Stimulated activated CD8-positive, alpha-beta memory T cell treated with anti-CD3 and anti-CD28 coated beads, Interleukin-15, amount 100 ng/mL, for 1 hour (primary cell): Measurements from ENCODE around the gene KMT5B.
"Not testable (repeated sequence)": the region's sequence is repeated elsewhere in the genome, so short reads cannot be mapped to it uniquely, and the experiment has no call there.

ENCODE experiments used
- DNase-seq: peaks from one replicate; pipeline ENCODE4 v3.0.0-alpha.2; 2020; ENCODE audit warnings: low read depth

The KMT5B gene

DNA sequence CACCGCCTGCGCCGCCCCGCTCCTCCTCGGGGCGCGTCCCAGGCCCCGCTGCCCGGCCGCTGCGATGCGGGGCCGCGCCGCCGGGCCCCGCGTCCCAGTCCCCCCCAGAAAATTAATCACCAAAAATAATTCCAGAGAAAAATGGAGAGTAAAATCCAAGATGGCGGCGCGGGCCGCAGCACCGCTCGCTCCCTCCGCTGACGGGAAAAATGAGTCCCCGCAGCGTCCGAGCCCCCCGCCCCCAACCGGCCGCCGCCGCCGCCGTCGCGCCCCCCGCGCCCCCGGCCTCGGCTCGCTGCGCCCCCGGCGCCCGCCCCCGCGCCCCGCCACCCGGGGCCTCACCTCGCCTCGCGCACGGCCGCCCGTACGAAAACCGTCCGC lies at the start of gene KMT5B:
KMT5B (minus strand) TSS at position 162 of the 381 bp plus-strand sequence. CDS start 23,220 bp downstream, outside the sequence.
- DNase-seq: no peak

- DNase-seq: no peak
These were observed 49.4 kb upstream of the KMT5B start for GRCh38 chr11:68262544-68262827.

DNA sequence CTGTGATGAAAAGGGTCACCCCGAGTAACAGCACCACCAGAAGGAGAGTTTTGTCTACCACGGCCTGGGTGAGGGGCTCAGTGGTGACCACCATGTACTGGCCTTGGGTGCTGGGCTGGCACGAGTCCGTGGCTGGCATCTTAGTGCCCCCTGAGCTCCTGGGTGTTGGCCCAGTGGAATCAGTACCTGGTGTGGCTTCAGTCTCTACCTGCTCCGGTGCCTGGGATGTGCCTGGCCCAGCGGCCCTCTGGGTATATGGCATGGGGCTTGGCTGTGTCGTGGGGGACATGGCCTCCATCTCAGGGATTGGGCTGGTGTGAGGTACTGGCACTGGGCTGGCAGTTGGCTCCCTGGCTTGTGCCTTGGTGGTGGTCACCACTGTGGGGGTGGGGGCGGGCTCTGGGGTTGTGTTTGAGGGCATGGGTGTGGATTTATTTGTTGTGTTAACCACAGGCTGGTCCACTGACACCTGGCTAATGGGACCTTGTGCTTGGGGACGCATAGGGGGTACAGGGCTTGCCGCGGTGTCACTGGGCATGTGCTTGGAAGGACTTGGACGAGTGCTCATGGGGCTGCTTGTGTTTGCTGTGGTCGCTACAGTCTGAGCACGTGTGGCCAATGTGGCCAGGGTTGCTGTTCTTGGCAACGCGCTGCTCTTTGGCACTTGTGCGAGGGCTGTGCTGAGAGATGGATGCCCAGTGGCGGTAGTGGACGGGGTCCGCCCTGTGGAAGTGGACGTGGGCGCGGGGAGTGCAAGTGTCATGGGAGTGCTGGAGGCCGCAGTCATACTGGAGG lies 48.9 kb upstream of the KMT5B start:
- DNase-seq: no peak

DNA sequence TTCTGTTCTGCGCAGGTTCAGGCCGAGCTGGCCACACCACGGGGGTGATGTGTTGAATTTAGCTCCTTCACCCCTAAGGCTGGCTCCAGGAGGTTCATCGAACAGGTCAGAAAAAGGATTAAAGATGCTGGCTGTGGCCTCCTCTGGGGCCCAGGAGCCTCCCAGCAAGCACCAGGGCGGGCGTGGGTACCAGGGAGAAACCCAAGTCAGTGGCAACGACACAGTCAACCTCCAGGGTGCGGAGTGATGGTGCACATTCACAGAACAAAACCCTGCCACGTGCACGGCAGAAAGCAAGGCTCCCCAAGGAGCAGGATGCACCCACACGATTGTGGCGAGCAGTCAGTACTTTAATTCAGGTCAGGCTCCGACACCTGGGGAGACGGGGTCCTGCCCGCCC lies 47.9 kb upstream of the KMT5B start:
- DNase-seq: no peak

DNA sequence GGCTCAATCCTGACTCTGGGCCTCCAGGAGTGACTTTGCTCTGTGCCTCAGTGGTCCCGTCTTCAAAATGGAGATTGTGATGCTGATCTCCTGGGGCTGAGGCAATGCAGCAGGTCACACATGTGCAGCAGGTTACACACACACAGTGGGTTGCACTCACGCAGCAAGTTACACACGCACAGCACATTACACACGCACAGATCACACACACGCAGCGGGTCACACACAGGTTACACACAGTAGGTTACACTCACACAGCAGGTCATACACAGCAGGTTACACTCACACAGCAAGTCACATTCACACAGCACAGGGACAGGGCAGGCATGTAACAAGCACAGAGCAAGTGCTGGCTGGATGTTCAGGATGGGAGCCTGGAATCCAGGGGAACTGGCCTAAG lies 47.4 kb upstream of the KMT5B start:
- no peak for DNase-seq

GRCh38 chr11:68259122-68259959 lies 46.2 kb upstream of the KMT5B start:
- DNase-seq: no peak

DNA sequence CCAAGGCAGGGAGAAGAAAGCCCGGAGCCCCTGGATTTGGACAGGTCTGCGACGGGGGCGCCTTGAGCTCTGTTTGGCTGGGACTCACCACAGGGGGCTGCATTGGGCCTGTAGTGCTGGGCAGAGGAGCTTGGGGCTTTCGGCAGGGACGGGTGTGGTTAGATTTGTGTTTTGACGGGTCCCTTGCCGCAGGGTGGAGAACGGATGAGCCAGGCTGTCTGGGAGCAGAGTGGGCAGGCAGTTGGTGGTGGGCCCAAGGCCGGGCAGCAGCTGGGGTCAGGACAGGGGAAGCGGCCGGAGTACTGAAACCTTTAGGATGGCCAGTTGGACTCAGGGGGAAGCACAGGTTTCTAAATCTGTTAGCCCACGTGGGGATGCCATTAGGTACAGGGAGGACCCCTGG lies 45.3 kb upstream of the KMT5B start:
- DNase-seq: no peak

DNA sequence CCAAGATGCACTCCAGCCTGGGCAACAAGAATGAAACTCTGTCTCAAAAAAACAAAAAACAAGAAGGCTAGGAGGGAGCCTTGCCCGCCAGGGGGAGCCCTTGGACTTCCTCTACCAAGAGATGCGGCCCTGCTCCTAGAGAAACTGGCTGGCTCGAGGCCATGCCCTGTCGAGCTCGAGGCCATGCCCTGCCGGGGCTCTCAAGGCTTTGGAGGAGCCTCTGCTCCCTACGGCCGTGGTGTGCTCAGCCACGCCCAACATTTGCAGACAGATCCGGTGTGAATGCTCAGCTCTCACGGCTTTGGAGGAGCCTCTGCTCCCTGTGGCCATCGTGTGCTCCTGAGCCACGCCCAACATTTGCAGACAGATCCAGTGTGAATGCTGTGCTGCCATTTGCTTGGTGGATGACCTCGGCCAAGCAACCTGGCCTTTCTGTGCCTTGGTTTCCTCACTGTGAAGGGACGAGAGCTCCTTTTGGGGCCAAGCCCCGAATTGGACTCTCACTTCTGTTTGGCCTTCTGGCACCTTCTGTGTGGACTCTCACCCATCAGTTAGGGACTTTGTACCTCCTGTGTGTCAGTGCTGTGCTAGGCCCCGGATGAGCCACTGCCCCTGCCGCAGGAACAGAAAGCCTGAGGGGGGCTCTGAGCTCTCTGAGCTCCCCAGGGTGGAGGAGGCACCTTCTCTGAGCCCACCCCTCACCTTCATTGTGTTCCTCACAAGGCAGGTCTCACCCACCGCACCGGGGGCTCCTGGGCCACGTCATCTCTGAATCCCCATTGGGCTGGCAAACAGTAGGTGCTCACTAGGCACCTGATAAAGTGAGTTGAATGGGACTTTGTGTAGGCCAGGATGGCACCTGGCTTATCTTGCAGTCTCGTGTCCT lies 44.6 kb upstream of the KMT5B start:
- peak; percentile 95 for DNase-seq

GRCh38 chr11:68256331-68256741 lies 43.2 kb upstream of the KMT5B start:
- no peak for DNase-seq

GRCh38 chr11:68255526-68255925 lies 42.4 kb upstream of the KMT5B start:
- DNase-seq: no peak

DNA sequence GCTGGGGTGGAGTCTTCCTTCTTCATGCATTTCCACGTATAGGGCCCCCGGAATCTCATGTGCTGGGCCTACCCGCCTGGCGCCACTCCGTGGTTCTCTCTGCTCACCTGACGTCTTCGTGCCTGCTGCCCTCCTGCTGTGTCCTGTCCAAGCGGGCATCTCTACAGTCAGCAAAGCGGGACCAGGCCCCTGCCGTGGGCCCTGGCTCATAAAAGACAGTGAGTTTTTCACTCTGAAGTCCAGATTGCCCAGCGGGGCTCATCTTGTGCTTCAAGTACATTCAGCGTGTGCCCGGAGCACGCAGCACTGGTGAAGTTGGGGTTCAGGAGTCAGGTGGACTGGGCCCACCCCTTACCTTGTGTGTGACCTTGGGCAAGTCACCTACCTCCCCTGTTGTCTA lies 41.3 kb upstream of the KMT5B start:
- no peak for DNase-seq

DNA sequence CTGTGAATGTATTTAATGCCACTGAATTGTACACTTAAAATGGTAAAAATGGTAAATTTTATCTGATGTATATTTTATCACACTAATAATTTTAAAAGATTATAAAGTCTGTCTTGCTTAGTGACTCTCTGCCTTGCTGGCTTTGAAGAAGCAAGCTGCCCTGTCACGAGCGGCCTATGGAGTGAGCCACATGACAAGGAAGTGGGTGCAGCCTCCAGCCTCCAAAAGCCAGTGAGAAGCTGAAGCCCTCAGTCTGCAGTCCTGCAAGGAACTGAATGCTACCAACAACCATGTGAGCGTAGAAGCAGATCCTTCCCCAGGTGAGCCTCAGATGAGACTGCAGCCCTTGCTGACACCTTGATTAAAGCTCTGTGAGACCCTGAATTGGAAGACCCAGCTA lies 38.7 kb upstream of the KMT5B start:
- DNase-seq: no peak

- DNase-seq: not testable (repeated sequence)
These were observed 31.8 kb upstream of the KMT5B start for GRCh38 chr11:68244912-68245311.

- DNase-seq: not testable (repeated sequence)
These were observed 30.8 kb upstream of the KMT5B start for GRCh38 chr11:68243847-68244246.

GRCh38 chr11:68242616-68243015 lies 29.5 kb upstream of the KMT5B start:
- no peak for DNase-seq

DNA sequence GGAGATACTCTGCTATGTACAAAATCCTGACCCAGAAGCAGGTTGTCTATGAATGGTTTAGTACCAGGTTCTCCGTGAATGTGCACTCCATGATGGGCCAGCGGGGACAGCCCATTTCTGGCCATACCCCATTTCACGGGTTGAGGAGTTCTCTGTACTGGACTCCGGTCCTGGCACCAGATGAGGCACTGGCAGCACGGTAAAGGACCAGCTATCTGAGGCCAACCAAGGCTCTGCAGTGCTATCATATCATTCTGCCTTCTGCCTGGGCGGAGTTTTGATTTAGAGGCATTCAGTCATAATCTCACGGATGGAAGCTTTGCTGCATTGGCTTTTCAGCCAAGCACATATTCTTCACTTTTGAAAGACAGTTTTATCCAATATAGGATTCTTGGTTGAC lies 18.5 kb upstream of the KMT5B start:
- DNase-seq: no peak

DNA sequence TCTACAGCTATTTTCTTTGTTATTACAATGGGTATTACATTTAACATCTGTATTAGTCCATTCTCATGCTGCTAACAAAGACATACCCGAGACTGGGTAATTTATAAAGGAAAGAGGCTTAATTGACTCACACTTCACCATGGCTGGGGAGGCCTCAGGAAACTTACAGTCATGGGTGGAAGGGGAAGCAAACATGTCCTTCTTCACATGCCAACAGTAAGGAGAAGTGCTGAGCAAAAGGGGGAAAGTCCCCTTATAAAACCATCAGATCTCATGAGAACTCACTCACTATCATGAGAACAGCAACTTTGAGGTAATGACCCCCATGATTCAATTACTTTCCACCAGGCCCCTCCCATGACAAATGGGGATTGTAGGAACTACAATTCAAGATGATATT lies 16.5 kb upstream of the KMT5B start:
- no peak for DNase-seq

DNA sequence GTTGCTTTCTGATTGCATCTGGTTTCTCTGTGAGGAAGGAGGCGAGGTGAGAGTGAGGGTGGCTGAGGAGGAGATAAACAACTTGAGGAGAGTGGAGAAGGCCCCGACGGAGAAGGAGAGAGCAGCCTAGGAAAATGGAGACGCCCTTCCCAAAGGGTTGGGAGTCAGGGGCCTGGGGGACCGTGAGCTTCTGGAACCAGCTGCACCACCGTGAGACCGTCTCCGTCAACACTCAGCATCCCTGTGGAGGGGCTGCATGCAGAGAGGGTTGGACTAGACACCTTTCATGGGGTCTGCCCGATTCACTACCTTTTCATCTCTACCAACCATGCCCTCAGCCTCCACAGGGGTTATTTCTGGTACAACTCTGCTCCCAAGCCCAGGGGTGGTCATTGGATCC lies 13.3 kb upstream of the KMT5B start:
- DNase-seq: no peak

DNA sequence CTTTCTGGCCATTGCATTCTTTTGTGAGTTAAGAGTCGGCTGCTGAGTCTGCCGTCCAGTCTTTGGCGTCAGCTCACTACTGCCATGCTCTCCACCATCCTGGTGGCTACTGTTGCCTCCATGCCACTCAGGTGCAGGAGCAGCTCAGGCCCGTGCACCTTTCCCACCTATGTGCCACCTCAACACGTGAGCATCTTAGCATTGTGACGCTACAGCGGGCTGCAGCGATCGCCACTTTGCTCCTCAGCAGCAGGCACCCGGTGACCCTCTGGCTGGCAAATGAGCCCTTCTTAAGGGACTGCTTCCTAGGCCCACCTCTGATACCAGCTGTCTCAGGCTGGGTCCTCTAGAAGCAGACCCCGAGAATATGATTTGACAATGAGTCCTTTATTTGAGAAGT lies 11.5 kb upstream of the KMT5B start:
- no peak for DNase-seq

GRCh38 chr11:68223275-68223674 lies 10.2 kb upstream of the KMT5B start:
- no peak for DNase-seq

DNA sequence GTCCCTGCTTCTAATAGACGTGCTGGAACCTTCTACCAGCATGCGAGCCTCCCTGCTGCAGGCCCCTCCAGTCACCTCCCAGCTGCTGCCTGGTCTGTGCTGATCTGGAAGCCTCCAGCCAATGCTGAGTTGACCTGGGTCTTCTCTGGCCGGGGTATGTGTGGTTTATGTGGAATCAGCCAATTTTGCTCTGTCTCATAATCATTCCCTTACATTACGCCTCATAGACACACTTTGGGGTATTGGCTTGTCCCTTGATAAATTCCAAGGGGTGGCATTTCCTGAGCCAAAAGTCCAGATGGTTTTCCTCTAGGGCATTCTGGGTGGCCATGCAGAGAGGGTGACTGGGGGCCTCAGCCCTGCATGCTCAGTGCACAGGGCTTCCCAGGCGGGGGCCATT lies 8.3 kb upstream of the KMT5B start:
- DNase-seq: no peak

- DNase-seq: no peak
These were observed 3.3 kb upstream of the KMT5B start for GRCh38 chr11:68216171-68216938.
